Right renal pelvis (tissue), 4 donors: ENCODE data around the gene TNS2. TPM values are rescaled to one million over a fixed set of nuclear protein-coding genes. Genes with fewer than 3 reads are reported as not detected.

Experiments
- DNase-seq, 4 donors: peaks; one replicate each; pipeline ENCODE4 v3.0.0-alpha.2; 2013; ENCODE audit warnings: low read depth in 4 of 4, low spot score in 3 of 4, missing footprints in 1 of 4
- polyA plus RNA-seq, 4 donors: library from polyadenylated mRNA; unstranded; fragments of 120-200 nt; gene quantifications; one replicate each; pipeline ENCODE4 v1.2.1, GENCODE V29; 2013; ENCODE audit not compliant: insufficient read length in 4 of 4

Gene TNS2
- polyA plus RNA-seq, 4 donors, result 89.0 to 129 (median 105) TPM

DNA sequence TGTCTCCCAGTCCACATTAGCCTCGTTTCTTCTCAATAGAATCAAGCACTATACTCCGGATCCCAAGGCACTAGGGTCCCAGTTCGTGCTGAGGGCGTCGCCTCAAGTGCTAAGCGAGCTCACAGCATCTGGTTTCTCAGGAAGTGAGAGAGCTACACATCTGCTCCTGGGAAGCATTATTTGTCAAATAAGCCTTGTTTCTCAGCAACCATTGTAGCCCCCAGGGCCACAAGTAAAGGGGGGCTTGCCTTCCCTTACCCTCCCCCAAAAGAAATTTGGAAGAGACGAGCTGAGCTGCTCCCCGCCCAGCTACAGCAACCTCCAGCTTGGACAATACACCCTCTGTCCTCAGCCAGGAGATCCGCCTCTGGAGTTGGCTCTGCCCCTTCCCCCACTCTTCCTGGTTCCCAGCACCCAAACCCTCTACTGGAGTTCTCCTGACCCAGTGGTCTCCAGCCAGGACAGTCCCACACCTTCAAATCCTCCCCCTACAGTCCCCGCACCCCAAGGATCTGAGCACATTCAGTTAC, 5.7 kb upstream of the TNS2 start:
- no peak for DNase-seq

DNA sequence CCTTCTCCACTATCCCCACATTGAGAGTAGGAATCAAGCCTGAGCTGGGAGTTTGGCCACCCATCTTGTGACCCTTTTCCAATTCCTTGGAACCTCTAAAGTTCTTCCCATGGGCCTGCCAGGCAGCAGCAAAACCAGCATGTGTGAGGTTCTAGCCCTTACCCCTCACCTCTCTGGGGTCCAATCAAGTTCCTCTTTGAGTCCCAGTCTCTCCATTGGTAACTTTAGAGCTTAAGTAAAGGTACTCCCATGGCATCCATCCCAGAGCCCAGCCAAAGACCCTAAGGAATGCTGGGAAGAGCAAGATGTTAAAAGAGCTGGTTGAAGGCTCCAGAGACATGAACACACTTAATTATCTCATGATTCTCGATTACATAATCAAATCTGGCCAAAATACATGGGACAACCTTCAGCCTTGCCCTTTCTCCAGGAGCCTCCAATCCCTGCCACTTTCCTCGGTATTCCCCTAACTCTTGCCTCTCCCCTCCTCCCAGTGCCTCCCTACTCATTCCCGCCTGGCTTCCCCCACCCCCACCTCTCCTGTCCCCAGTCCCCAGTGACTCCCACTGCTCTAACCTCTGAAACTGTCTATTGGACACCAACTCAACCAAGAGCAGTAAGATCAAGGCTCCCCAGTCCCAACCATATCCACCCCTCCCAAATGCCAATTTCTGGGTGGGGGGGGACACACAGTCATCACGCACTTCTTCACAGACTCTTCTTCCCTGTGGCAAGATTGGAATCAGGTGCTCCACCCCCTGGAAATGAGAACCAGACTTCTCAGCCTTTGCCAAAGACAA, 4.8 kb upstream of the TNS2 start:
- DNase-seq, result no peak

DNA sequence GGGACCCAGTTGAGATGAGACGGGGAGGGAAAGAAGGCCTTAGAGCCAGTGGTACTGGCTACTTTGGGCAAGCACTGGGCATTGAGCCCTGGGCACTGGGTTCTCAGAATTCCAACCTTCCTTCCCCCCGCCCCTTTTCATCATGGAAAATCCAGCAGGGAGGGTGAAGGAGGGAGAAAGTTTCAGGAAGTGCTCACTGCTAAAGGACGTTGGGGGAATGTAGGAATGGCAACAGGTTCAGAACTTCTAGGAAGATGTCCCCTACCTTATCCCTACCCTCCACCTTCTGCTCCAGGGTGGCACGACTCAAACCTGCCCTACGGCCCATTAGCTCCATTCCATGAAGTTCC, 4.2 kb upstream of the TNS2 start:
- DNase-seq, result no peak

DNA sequence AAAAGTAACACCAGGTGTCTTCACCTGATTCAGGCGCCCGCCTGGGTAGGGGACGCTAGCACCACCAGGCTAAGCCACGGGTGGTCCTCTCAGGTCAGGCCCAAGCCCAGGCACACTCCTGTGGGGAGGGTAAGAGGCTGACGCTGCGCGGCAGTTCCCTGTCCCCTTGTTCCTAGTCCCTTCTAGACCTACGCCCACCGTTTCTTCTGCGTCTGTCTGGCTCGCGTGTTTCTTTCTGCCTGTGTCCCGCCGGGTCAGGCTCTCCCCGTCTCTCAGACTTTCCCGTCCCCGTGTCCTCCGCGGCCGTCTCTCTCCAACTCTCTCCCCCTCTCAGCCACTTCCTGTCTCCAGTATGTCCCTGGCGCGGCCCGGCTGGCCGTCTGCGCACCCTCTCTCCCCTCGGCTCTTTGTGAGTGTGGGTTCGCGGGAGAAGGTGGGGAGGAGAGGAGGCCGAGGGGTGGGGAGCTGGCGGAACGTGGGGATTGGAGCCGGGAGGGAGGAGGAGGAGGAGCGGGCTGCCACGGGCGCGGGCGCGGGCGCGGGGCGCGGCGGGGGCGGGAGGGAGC, 3.1 kb upstream of the TNS2 start:
- peak in 1 of 4 donors; percentile 76 for DNase-seq

DNA sequence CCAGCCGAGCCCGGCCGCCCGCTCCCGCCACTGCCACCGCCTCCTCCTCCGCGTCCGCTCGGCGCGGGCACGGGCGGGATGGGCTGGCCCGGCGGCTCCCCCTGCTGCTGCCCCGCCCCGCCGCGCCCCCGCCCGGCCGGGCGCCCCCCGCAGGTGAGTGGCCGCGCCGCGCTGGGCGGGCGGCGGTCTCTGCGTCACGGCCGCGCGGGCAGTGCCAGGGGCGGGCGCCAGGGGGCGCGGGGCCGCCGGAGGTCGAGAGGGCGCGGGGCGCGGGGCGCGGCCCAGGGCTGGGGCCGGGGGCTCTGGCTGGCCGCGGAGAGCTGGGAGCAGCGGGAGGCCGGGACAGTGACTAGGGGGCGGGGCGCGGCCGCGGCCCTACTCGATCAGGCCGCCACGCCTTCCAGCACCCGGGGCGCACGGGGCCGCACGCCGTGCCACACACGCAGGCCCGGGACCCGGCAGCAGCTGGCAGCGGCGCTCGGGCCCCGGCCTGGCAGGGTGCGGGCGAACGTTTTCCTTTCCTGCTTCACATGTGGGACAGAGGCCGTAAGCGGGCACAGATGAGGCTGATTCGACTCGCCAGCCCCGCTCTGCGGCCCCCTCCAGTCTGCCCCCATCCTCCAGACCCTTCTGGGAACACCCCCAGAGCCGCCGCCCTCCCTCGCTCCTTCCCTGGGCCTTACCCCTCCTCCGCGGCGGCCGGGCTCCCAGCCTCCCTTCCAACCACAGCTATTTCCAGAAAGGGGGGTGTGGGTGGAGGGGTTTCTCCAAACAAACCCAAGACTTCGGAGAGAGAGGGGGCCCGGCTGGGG, 2.4 kb upstream of the TNS2 start:
- peak in 1 of 4 donors; percentile 58 for DNase-seq

DNA sequence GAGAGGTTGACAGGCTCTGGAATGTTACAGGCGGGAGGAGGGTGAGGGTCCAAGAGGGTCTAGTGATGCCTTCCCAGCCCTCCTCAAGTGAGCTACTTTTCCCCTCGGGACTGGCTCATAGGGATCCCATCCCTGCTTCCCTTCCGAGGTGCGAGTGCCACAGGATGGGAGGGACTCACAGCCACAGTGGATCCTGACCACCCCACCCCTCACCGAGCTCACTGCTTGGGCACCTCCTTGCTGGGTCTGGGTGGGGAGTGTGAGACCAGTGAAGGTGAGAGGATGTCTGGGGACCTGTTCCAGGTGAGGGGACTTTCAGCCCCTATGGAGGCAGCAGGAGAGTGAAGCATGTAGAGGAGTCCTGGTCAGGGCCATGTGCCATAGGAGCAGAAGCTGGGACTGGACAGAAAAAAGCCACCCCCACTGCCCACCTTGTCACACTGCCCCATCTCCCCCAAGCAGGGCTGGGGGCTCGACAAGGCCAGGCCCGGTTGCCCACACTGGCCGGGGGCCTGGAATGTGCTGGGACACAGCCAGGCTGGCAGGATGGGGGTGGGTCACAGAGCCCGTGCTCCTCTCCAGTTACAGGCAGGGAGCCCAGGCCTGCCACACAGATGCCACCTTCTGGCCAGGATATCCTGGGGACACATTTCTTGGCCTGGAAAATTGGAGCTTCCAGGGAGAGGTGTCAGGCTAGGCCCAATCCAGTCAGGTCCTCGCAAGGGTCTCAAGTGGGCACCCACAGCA, 1.7 kb upstream of the TNS2 start:
- DNase-seq, result no peak

DNA sequence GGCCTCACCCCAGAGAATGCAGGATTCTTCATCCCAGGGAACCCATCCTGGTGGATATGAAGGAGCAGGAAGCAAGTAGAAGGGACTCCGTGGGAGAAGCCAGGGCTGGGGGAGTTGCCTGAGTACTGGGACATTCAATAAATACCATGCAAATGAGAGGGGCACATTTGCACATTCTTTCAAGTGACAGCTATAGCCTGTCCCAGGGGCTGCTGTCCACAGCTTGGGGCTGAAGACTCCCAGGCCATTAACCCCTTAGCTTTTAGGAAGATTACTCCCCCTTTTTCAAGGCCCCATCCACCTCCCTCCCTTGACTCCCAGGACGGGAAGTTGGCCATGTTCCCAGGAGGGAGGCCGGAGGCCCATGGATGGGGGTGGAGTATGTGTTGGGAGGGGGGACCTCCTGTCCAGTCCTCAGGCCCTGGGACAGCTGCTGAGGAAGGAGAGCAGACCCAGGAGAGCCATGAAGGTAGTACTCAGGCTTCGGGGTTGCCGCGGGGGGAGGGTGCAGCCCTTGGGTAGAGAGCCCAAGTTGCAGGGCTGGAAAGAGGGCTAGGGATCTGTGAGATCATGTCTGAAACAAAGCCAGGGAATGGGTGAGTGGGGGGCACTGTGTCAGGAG, 974 bp upstream of the TNS2 start:
- DNase-seq, result peak in 1 of 4 donors; percentile 72

DNA sequence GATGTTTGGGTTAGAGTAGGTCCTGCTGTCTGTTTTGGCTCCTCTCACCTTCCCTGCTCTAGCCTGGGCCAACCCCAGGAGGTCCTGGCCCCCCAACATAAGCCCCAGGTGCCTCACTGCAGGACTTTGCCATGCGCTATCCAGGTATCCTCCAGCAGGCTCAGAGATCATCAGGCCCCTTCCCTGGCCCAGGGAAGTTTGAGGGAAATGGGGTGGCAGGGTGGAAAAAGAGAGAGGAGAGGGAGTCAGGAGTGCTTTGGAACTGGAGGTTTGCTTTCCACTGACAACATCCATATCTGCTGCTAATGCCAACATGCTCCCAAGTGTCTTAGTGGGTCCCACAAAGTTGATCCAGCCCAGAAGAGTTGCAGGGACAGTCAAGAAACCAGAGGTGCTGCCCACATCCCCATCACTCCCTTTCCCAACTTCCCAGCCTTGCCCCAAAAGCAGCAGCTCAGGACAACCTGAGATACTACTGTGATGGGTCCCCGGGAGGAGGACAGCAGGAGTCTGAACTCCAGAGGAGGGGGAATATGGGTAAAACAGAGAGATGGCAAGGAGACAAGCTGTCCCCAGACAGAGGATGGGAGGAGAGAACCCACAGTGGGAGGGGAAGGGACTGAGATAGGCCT, 677 bp downstream of the TNS2 start:
- no peak for DNase-seq

DNA sequence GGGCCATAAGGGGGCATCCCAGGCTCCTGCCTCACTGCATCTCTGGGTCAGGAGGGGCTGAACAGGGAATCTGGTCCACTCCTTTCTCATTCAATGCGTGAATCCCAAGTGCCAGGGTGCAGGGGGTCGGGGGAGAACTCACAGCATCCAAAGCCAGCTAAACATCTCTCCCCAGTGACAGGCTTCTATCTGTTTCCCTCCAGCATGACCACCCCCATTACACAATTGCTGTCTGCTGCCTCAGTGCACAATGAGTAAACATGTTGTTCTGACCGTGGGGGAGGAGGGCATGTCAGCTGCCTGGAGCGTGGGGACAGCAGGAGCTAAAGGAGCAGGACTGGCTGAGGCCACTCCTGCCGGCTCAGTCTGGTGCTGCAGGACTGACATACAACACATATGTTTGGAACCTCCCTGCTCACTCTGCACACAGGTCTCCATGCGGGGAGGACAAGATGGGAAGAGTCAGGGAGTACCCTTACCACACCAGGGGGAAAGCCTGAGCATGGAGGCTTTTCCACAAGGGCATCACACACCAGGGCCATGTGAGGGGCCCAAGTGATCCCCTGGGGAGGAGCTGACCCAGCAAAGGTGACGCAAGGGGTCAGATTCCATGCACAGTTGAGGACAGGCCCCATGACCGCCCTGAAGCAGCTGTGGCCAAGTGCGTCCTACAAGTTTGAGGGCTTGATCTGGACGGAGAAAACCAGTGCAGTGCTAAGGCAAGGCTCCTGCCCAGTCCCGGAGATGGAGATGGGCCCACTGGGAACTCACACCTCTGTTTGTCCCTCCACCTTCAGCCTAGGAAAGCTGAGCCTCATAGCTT, 1.4 kb downstream of the TNS2 start:
- DNase-seq, result no peak

DNA sequence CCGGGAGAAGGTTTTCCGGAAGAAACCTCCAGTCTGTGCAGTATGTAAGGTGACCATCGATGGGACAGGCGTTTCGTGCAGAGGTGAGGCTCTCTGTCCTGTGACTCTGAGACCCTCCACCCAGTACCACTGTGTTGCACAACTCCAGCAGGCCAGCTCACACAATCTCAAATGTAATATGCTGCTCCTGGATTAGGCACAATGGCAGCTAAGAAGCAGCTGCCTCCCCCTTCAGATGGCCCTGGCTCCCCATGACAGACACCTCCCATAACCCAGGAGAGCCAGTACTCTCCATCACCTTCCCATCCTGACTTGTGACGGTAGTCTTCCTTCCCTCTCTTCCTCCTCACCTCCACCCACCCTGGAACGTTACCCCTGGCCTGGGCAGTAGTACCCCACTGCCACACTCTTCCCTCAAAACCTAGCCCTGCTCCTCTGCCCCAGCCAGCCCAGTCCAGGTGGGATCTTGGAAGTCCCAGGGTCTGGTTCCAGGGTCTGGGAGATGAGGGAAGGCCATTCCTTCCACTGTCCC, 2.1 kb downstream of the TNS2 start:
- no peak for DNase-seq

DNA sequence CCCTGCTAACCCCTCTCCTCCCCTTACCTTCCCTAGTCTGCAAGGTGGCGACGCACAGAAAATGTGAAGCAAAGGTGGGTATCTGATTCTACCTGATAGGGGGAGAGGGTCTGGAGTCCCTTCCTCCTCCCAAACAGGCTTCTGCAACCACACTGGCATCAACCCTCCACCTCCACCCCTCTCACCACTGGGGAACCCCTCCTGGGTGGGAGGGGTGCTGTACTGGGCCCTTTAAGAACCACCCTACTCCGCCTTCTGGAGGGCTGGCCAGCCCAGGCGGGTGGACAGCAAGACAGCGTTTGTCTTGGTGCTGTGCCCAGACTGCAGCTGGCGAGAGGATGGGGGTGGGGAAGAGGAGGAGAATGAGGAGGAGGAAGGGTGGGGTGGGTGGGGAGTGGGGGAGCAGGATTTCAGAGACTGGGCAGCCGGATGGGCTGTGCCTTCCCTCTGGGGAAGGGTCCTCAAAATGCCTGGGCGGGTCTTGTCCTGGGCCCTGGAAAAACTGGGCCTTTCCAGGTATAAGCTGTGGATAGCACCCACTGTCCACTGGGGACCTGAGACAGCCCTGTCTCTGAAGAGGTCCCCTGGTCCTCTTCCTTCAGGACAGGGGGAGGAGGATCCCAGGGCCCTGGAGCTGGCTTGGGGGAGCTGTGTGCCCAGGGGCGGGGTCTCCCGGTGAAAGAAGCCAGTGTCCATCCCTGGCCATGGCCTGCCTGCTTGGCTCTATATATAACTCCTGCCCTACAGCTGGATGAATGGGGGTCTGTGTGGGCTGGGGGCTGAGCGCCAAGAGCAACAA, 2.8 kb downstream of the TNS2 start:
- no peak for DNase-seq

DNA sequence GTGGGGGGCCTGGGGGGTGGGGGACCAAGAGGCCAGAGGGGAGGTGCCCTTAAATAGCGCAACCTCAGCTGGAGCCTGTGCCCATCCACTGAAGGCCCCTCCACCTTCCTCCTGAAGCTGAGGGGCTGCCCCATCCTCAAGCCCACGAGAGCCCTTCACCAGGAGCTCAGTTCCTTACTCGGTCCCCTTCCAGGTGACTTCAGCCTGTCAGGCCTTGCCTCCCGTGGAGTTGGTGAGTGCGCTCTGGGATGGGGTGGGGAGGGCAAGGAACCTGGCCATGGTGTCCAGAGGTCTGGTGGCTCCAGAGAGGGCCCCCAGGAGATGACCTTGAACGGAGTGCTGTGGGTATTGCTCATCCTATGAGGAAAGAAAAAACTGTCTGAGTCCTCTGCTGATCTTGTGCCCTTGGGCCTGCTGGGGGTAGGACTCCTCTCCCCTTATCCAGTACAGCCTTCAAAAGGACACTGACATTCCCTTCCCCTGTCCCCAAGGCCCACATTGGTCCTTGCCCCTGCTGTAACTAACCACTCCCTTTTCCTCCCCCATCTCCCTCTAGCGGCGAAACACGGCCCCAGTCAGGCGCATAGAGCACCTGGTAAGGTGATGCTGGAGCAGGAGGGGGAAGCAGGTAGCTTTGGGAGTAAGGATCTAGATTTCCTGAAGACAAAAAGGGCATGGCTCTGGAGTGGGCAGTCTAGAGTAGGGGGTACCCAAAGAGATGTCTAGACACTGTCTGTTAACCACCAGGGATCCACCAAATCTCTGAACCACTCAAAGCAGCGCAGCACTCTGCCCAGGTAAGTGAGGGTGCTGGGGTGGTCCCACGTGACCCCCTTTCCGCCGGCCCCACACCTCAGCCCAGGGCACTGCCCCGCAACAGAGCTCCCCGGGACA, 3.6 kb downstream of the TNS2 start:
- DNase-seq, result no peak

DNA sequence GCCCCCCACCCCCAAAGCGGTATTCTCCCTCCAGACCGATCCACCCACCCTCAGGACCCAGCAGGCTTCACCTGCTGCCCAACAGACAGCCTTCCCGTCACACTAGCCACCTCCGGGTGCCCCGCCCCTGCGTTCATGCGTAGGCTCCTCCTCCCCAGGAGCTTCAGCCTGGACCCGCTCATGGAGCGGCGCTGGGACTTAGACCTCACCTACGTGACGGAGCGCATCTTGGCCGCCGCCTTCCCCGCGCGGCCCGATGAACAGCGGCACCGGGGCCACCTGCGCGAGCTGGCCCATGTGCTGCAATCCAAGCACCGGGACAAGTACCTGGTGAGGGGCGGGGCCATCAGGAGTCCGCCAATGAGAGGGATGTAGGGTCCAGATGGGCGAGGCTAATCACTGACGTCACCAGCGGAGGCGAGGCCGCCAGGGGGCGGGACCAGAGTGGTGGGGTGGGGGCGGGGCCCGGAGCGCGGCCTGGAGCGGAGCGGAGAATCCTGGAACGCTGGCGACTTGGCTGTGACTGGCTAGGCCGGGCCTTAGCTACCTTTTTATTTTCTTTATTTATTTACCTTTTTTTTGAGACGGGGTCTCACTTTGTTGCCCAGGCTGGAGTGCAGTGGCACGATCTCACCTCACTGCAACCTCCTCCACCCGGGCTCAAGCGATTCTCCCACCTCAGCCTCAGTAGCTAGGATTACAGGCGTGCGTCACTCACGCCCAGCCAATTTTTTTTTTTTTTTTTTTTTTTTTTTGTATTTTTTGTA, 4.4 kb downstream of the TNS2 start:
- peak in 2 of 4 donors; percentile 88 to 91 for DNase-seq

DNA sequence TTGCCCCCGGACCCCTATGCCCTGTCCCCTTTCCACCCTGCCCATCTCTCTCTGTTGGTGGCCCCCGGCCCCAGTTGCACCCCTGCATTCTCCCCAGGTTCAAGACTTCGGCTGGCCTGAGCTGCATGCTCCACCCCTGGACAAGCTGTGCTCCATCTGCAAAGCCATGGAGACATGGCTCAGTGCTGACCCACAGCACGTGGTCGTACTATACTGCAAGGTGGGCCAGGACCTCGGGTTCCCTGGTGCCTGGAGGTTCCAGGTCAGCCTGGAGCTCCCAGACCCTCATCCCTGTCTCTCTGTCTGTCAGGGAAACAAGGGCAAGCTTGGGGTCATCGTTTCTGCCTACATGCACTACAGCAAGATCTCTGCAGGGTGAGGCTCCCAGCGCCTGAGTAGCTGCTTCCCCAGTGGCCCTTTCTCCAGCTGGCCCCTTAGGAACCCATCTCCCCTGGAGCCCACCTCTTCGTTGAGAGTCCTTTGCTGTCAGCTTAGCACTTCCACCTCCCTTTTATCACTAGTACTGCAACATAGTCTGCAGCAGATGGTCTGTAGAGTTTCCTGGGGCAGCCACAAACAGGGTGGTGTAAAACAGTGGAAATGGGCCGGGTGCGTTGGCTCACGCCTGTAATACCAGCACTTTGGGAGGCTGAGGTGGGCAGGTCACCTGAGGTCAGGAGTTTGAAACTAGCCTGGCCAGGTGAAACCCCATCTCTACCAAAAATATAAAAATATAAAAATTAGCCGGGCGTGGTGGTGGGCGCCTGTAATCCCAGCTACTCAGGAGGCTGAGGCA, 5.8 kb downstream of the TNS2 start:
- no peak for DNase-seq

DNA sequence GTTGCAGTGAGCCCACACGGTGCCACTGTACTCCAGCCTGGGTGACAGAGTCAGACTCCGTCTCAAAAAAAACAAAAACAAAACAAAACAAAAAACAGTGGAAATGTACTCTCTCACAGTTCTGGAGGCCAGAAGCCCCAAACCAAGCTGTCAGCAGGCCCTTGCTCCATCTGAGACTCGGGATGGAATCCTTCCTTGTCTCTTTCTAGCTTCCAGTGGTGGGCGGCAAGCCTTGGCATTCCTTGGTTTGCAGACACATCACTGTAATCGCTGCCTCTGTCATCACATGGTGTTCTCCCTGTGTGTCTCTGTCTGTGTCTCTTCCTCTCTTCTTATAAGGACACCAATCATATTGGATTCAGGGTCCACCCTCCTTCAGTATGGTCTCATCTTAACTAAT, 6.4 kb downstream of the TNS2 start:
- DNase-seq, result no peak
